HEK293 (cell line): ENCODE results near the gene PLEKHF1.

Experiments used
- GFI1B ChIP-seq: fragments of 450-650 bp; formaldehyde crosslinking; IDR thresholded peaks from 2 replicates; pipeline ENCODE4 v1.5.1; 2016; ENCODE audit warnings: missing biosample characterization, missing genetic modification characterization
- GLI4 ChIP-seq: fragments of 450-650 bp; formaldehyde crosslinking; IDR thresholded peaks from 2 replicates; pipeline ENCODE4 v1.5.1; 2016; ENCODE audit warnings: missing biosample characterization, missing genetic modification characterization
- MZF1 ChIP-seq: fragments of 450-650 bp; formaldehyde crosslinking; IDR thresholded peaks from 2 replicates; pipeline ENCODE4 v1.5.1; 2017; ENCODE audit warnings: missing biosample characterization, missing genetic modification characterization, borderline replicate concordance
- SALL2 ChIP-seq: fragments of 450-650 bp; formaldehyde crosslinking; IDR thresholded peaks from 2 replicates; pipeline ENCODE4 v1.5.0; 2017; ENCODE audit warnings: missing biosample characterization, mild to moderate bottlenecking, missing genetic modification characterization, borderline replicate concordance
- TCF7L2 ChIP-seq: IDR thresholded peaks from 2 replicates; pipeline ENCODE4 v1.6.1; 2011; ENCODE audit warnings: low read depth, mild to moderate bottlenecking, inconsistent platforms, low read length, moderate library complexity, borderline replicate concordance
- WT1 ChIP-seq: fragments of 450-650 bp; formaldehyde crosslinking; IDR thresholded peaks from 2 replicates; pipeline ENCODE4 v1.5.1; 2016; ENCODE audit warnings: missing biosample characterization, missing genetic modification characterization
- ZFP41 ChIP-seq: fragments of 450-650 bp; formaldehyde crosslinking; IDR thresholded peaks from 2 replicates; pipeline ENCODE4 v1.5.1; 2016; ENCODE audit warnings: missing biosample characterization, missing genetic modification characterization, borderline replicate concordance
- ZNF121 ChIP-seq: fragments of 450-650 bp; formaldehyde crosslinking; IDR thresholded peaks from 2 replicates; pipeline ENCODE4 v1.5.1; 2016; ENCODE audit warnings: missing biosample characterization, missing genetic modification characterization
- TF ChIP-seq, protein P1 (sequence below): fragments of 450-650 bp; formaldehyde crosslinking; IDR thresholded peaks from 2 replicates; pipeline ENCODE4 v1.5.1; 2016; ENCODE audit warnings: missing biosample characterization, missing genetic modification characterization
- TF ChIP-seq, protein P2 (sequence below): fragments of 450-650 bp; formaldehyde crosslinking; IDR thresholded peaks from 2 replicates; pipeline ENCODE4 v1.5.1; 2016; ENCODE audit warnings: missing biosample characterization, missing genetic modification characterization
- TF ChIP-seq, protein P3 (sequence below): fragments of 450-650 bp; formaldehyde crosslinking; IDR thresholded peaks from 2 replicates; pipeline ENCODE4 v1.5.1; 2016; ENCODE audit warnings: missing biosample characterization, missing genetic modification characterization
- TF ChIP-seq, protein P4 (sequence below): sonication (generic); formaldehyde crosslinking; IDR thresholded peaks from 2 replicates; pipeline ENCODE4 v1.8.1; 2022; ENCODE audit warnings: mild to moderate bottlenecking, moderate library complexity, missing genetic modification reagents
- TF ChIP-seq, protein P5 (sequence below): fragments of 450-650 bp; formaldehyde crosslinking; IDR thresholded peaks from 2 replicates; pipeline ENCODE4 v1.5.1; 2016; ENCODE audit warnings: missing biosample characterization, missing genetic modification characterization

DNA sequence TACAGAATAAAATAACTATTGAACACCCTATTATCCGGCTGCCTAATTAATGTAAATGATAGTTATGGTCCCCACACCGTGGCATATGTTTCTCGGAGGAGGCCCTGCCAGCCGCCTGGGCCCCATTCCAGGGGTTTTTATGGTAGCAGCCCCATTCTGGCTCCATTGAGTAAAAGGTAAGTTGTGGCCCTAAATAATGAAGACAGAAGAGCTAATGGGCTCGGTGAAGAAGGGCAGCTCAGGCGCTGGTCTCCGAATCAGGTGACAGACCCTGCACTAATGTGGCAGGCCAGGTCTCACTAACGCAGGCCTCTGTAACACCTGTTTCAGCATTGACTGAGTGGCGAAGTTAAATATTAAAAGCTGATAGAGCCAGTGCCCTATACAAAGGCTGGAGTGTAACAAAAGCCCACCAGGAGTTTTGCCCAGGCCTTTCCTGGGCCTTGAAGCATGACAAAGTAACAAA lies 40.0 kb upstream of the PLEKHF1 start:
- TF ChIP-seq GLI4 (tag by site-specific recombination) (no peak), SALL2 (no peak), WT1 (no peak), GFI1B (no peak), TCF7L2 (no peak), ZNF121 (tag by site-specific recombination) (no peak), ZFP41 (tag by site-specific recombination) (no peak), MZF1 (tag by site-specific recombination) (no peak)
- TF ChIP-seq, protein P1, sequence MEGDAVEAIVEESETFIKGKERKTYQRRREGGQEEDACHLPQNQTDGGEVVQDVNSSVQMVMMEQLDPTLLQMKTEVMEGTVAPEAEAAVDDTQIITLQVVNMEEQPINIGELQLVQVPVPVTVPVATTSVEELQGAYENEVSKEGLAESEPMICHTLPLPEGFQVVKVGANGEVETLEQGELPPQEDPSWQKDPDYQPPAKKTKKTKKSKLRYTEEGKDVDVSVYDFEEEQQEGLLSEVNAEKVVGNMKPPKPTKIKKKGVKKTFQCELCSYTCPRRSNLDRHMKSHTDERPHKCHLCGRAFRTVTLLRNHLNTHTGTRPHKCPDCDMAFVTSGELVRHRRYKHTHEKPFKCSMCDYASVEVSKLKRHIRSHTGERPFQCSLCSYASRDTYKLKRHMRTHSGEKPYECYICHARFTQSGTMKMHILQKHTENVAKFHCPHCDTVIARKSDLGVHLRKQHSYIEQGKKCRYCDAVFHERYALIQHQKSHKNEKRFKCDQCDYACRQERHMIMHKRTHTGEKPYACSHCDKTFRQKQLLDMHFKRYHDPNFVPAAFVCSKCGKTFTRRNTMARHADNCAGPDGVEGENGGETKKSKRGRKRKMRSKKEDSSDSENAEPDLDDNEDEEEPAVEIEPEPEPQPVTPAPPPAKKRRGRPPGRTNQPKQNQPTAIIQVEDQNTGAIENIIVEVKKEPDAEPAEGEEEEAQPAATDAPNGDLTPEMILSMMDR (tag by site-specific recombination), result no peak
- TF ChIP-seq, protein P2, sequence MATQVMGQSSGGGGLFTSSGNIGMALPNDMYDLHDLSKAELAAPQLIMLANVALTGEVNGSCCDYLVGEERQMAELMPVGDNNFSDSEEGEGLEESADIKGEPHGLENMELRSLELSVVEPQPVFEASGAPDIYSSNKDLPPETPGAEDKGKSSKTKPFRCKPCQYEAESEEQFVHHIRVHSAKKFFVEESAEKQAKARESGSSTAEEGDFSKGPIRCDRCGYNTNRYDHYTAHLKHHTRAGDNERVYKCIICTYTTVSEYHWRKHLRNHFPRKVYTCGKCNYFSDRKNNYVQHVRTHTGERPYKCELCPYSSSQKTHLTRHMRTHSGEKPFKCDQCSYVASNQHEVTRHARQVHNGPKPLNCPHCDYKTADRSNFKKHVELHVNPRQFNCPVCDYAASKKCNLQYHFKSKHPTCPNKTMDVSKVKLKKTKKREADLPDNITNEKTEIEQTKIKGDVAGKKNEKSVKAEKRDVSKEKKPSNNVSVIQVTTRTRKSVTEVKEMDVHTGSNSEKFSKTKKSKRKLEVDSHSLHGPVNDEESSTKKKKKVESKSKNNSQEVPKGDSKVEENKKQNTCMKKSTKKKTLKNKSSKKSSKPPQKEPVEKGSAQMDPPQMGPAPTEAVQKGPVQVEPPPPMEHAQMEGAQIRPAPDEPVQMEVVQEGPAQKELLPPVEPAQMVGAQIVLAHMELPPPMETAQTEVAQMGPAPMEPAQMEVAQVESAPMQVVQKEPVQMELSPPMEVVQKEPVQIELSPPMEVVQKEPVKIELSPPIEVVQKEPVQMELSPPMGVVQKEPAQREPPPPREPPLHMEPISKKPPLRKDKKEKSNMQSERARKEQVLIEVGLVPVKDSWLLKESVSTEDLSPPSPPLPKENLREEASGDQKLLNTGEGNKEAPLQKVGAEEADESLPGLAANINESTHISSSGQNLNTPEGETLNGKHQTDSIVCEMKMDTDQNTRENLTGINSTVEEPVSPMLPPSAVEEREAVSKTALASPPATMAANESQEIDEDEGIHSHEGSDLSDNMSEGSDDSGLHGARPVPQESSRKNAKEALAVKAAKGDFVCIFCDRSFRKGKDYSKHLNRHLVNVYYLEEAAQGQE (tag by site-specific recombination), result no peak
- TF ChIP-seq, protein P3, sequence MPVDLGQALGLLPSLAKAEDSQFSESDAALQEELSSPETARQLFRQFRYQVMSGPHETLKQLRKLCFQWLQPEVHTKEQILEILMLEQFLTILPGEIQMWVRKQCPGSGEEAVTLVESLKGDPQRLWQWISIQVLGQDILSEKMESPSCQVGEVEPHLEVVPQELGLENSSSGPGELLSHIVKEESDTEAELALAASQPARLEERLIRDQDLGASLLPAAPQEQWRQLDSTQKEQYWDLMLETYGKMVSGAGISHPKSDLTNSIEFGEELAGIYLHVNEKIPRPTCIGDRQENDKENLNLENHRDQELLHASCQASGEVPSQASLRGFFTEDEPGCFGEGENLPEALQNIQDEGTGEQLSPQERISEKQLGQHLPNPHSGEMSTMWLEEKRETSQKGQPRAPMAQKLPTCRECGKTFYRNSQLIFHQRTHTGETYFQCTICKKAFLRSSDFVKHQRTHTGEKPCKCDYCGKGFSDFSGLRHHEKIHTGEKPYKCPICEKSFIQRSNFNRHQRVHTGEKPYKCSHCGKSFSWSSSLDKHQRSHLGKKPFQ (tag by site-specific recombination), result no peak
- TF ChIP-seq, protein P4, sequence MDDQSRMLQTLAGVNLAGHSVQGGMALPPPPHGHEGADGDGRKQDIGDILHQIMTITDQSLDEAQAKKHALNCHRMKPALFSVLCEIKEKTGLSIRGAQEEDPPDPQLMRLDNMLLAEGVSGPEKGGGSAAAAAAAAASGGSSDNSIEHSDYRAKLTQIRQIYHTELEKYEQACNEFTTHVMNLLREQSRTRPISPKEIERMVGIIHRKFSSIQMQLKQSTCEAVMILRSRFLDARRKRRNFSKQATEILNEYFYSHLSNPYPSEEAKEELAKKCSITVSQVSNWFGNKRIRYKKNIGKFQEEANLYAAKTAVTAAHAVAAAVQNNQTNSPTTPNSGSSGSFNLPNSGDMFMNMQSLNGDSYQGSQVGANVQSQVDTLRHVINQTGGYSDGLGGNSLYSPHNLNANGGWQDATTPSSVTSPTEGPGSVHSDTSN (CRISPR knock-in tag), result no peak
- TF ChIP-seq, protein P5, sequence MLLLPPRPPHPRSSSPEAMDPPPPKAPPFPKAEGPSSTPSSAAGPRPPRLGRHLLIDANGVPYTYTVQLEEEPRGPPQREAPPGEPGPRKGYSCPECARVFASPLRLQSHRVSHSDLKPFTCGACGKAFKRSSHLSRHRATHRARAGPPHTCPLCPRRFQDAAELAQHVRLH (tag by site-specific recombination), result no peak
